Fibroblast of pulmonary artery (primary cell): ENCODE data around the gene IPP.

ENCODE experiments used
- DNase-seq: peaks from one replicate; pipeline ENCODE4 v3.0.0-alpha.2; 2010; ENCODE audit warnings: low read depth
- H3K4me3 ChIP-seq: replicated peaks from 2 replicates; pipeline ENCODE4 v1.5.1; 2011; ENCODE audit warnings: low read depth, mild to moderate bottlenecking, control low read depth, low read length, moderate library complexity
- TF ChIP-seq, protein P1 (sequence below): IDR thresholded peaks from 2 replicates; pipeline ENCODE4 v1.5.1; 2011; ENCODE audit warnings: mild to moderate bottlenecking, control low read depth, low read length, inconsistent platforms; ENCODE audit errors: missing control alignments

Gene IPP

DNA sequence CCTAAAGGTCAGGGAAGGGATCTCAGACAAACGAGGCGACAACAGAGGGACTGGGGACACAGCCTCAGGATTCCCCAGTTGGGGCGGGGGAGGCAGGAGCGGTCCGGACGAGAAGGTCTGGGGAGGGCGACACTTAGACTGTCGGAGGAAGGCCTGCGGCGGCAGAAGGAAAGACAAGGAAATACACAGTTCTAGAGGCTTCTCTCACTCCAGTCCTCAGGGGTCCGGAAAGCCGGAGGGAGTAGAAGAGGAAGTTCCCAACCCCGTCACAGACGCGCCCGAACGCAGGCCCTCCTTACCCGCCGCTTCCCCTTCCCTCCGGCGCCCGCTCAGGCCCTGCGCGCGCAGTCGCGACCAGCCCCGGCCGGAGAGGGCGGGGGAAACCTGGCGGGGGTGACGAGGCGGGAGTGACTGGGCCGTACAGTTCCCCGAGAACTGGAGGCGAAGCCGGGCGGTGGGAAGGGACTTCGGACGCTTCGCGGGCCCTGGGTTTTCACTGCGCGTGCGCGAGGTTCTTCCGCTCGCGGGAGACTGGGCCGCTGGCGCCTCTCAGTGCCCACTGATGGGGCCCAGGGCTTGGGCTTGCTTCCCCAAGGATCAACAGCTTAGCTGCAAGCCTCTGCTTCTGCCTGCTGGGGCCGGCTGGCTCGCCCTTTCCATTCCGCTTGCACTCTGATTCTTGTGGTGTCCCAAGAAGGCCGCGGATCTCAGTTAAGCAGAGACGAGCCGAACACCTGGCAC lies at the start of gene IPP:
IPP (minus strand) TSS at position 356 of the 741 bp plus-strand sequence. CDS start 4,242 bp downstream, outside the sequence.
- H3K4me3 ChIP-seq, result peak within 1 kb of the TSS; percentile 82
- TF ChIP-seq, protein P1, sequence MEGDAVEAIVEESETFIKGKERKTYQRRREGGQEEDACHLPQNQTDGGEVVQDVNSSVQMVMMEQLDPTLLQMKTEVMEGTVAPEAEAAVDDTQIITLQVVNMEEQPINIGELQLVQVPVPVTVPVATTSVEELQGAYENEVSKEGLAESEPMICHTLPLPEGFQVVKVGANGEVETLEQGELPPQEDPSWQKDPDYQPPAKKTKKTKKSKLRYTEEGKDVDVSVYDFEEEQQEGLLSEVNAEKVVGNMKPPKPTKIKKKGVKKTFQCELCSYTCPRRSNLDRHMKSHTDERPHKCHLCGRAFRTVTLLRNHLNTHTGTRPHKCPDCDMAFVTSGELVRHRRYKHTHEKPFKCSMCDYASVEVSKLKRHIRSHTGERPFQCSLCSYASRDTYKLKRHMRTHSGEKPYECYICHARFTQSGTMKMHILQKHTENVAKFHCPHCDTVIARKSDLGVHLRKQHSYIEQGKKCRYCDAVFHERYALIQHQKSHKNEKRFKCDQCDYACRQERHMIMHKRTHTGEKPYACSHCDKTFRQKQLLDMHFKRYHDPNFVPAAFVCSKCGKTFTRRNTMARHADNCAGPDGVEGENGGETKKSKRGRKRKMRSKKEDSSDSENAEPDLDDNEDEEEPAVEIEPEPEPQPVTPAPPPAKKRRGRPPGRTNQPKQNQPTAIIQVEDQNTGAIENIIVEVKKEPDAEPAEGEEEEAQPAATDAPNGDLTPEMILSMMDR, result peak; percentile 16
- DNase-seq, result peak; percentile 98

DNA sequence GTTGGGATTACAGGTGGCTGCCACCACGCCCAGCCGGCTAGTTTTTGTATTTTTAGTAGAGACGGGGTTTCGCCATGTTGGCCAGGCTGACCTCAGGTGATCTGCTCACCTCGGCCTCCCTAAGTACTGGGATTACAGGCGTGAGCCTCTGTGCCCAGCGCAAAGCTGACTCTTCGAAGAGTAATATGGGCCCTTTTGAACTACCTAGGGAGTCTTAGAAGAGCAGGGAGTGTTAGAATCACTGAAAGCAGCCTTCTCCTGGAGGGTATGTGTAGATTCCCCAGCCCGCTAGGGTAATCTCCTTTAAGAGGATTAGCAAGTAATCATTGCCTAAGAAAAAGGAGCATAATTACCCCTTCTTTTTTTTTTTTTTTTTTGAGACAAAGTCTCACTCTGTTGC lies 46.5 kb upstream of the IPP start:
- no peak overlapping the region for H3K4me3 ChIP-seq
- TF ChIP-seq, protein P1, result no peak
- no peak for DNase-seq

DNA sequence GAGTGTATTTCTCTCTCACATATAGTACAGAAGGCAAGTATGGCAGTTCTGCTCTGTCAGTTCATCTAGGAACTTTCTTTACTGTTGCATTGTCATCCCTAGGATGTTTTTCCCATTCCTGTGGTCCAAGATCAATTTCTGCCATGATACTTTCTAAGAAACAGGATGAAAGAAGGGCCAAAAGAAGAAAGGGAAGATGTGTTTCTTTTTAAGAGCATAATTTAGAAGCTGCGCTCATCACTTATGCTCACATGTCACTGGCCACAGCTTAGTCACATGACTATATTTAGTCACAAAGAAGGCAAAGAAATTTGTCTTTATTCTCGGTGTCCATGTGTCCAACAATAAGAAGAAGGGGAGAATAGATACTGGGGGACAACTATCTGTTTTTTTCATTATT lies 45.9 kb upstream of the IPP start:
- TF ChIP-seq, protein P1, result no peak
- DNase-seq, result no peak
- no peak overlapping the region for H3K4me3 ChIP-seq

DNA sequence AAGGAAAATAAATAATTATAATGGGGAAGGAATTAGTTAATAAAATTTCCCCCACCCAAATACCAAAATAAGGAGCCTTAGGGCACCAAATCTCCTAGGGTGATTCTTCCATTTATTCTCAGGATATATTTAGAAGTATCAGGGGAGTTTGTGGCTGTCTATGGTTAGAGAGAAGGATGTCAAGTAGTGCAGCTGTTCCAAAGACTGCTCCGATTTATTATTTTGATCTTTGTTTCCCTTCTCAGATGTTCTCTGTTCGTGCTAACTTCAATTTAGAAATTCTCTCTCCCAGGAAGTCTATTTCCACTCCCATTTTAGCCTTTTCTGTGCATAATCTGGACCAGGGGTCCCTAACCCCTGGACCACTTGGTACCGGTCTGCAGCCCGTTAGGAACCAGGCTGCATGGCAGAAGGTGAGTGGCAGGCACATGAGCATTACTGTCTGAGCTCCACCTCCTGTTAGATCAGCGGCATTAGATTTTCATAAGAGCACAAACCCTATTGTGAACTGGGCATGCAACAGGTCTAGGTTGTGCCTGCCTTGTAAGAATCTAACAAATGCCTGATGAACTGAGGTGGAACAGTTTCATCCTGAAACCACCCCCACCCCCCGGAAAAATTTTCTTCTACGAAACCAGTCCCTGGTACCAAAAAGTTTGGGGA lies 43.6 kb upstream of the IPP start:
- no peak overlapping the region for H3K4me3 ChIP-seq
- TF ChIP-seq, protein P1, result no peak
- no peak for DNase-seq

DNA sequence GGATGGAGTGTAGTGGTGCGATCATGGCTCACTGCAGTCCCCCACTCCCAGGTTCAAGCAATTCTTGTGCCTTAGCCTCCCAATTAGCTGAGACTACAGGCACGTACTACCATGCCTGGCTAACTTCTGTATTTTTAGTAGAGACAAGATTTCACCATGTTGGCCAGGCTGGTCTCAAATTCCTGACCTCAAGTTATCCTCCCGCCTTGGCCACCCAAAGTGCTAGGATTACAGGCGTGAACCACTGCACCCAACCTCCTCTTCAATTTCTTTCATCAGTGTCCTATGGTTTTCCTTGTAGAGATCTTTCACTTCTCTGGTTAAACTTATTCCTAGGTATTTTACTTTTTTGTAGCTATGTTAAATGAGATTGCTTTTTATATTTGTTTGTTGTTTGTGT lies 42.3 kb upstream of the IPP start:
- TF ChIP-seq, protein P1, result no peak
- no peak for DNase-seq

DNA sequence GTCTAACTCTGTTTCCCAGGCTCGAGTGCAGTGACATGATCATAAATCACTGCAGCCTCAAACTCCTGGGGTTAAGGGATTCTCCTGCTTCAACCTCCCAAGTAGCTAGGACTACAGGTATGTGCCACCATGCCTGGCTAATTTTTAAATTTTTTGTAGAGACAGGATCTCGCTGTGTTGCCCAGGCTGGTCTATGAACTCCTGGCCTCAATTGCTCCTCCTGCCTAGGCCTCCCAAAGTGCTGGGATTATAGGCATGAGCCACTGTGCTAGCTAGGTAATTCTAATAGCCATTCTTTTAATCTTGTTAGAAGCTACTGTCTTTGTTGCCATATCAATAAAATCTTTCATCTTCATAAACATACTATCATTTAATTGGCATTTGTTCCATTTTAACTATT lies 39.1 kb upstream of the IPP start:
- DNase-seq, result no peak
- TF ChIP-seq, protein P1, result no peak
- no peak overlapping the region for H3K4me3 ChIP-seq

More for the DNA sequence above, 42.3 kb upstream of the IPP start:
- H3K4me3 ChIP-seq, result no peak overlapping the region
